Loucy (cell line): ENCODE results near the gene IER5.

Source experiments
- H2AFZ ChIP-seq: fragments of 200-600 bp; sonication (generic); 2 replicates; pipeline ENCODE4 v1.6.0; 2016; ENCODE audit warnings: antibody characterized with exemption, mild to moderate bottlenecking, low read length, moderate library complexity
- H3F3A ChIP-seq: fragments of 200-600 bp; 2 replicates; pipeline ENCODE4 v1.6.0; 2016; ENCODE audit warnings: antibody characterized with exemption, low read depth, mild to moderate bottlenecking
- H3K27me3 ChIP-seq: fragments of 200-600 bp; sonication (generic); 2 replicates; pipeline ENCODE4 v1.6.1; 2014; ENCODE audit warnings: low read length, mild to moderate bottlenecking; ENCODE audit not compliant: insufficient read depth, poor library complexity, severe bottlenecking
- H3K36me3 ChIP-seq: fragments of 200-600 bp; sonication (generic); 2 replicates; pipeline ENCODE4 v1.6.1; 2016; ENCODE audit warnings: low read length; ENCODE audit not compliant: insufficient read depth
- H3K4me1 ChIP-seq: fragments of 200-600 bp; sonication (generic); 2 replicates; pipeline ENCODE4 v1.5.1; 2014; ENCODE audit warnings: low read length, mild to moderate bottlenecking; ENCODE audit not compliant: insufficient read depth, poor library complexity, severe bottlenecking
- H3K4me2 ChIP-seq: fragments of 200-600 bp; sonication (generic); 2 replicates; pipeline ENCODE4 v1.6.0; 2014; ENCODE audit warnings: antibody characterized with exemption, low read length, low read depth, mild to moderate bottlenecking; ENCODE audit not compliant: poor library complexity, severe bottlenecking
- H3K4me3 ChIP-seq: fragments of 200-600 bp; sonication (generic); 2 replicates; pipeline ENCODE4 v1.5.1; 2014; ENCODE audit warnings: low read length, mild to moderate bottlenecking, mixed read lengths; ENCODE audit not compliant: poor library complexity, severe bottlenecking
- H3K79me2 ChIP-seq: fragments of 200-600 bp; sonication (generic); 2 replicates; pipeline ENCODE4 v1.6.1; 2014; ENCODE audit warnings: low read length; ENCODE audit not compliant: insufficient read depth
- H3K9ac ChIP-seq: fragments of 200-600 bp; sonication (generic); 2 replicates; pipeline ENCODE4 v1.6.0; 2014; ENCODE audit warnings: mild to moderate bottlenecking, low read depth, low read length, moderate library complexity; ENCODE audit not compliant: poor library complexity, severe bottlenecking
- H3K9me2 ChIP-seq: fragments of 200-600 bp; sonication (generic); replicated peaks from 2 replicates; pipeline ENCODE4 v1.6.1; 2016; ENCODE audit warnings: low read depth, low read length, mixed read lengths
- H3K9me3 ChIP-seq: fragments of 200-600 bp; sonication (generic); 2 replicates; pipeline ENCODE4 v1.6.1; 2014; ENCODE audit warnings: mild to moderate bottlenecking, antibody characterized with exemption, low read length, low read depth; ENCODE audit not compliant: insufficient read depth
- H4K20me1 ChIP-seq: fragments of 200-600 bp; sonication (generic); 2 replicates; pipeline ENCODE4 v1.6.0; 2014; ENCODE audit warnings: antibody characterized with exemption, low read length, mild to moderate bottlenecking; ENCODE audit not compliant: insufficient read depth, poor library complexity, severe bottlenecking
- CTCF ChIP-seq: fragments of 200-600 bp; sonication (generic); conservative IDR thresholded peaks from 2 replicates; pipeline ENCODE4 v1.5.1; 2014; ENCODE audit warnings: mild to moderate bottlenecking, antibody characterized with exemption, low read length
- EZH2phosphoT487 ChIP-seq: fragments of 200-600 bp; IDR thresholded peaks from 2 replicates; pipeline ENCODE4 v1.6.1; 2018; ENCODE audit warnings: antibody characterized with exemption, mild to moderate bottlenecking, moderate library complexity, borderline replicate concordance

IER5 gene

GRCh38 chr1:181083842-181084605, 4.5 kb upstream of the IER5 start:
- Histone ChIP-seq H4K20me1 (peaks cover 4% of the 10 kb centered on the region), H3K9ac (no peak overlapping the region), H3K4me2 (no peak overlapping the region), H3K36me3 (no peaks in the 10 kb centered on the region), H3K27me3 (no peaks in the 10 kb centered on the region), H3K4me3 (no peak overlapping the region), H3K4me1 (peaks cover 35% of the 10 kb centered on the region), H3F3A (no peaks in the 10 kb centered on the region), H3K9me3 (no peaks in the 10 kb centered on the region), H3K79me2 (peaks cover 4% of the 10 kb centered on the region; the same call in 1 of the 2 replicates), H3K9me2 (no peaks in the 10 kb centered on the region), H2AFZ (no peak overlapping the region)
- TF ChIP-seq CTCF (peak; percentile 74), EZH2phosphoT487 (no peak)

- TF ChIP-seq CTCF (no peak), EZH2phosphoT487 (no peak)
- Histone ChIP-seq H3K36me3 (no peaks in the 10 kb centered on the region), H3K4me3 (no peak overlapping the region), H3K4me2 (no peak overlapping the region), H3K9ac (no peak overlapping the region), H3F3A (no peaks in the 10 kb centered on the region), H2AFZ (no peak overlapping the region), H3K79me2 (peaks cover 10% of the 10 kb centered on the region), H3K9me2 (no peaks in the 10 kb centered on the region), H3K9me3 (no peaks in the 10 kb centered on the region), H3K27me3 (no peaks in the 10 kb centered on the region), H3K4me1 (peaks cover 29% of the 10 kb centered on the region), H4K20me1 (peaks cover 6% of the 10 kb centered on the region)
These were observed 3.9 kb upstream of the IER5 start for GRCh38 chr1:181084606-181084969.

GRCh38 chr1:181086091-181086490, 2.4 kb upstream of the IER5 start:
- TF ChIP-seq CTCF (no peak), EZH2phosphoT487 (no peak)
- peaks cover 20% of the 10 kb centered on the region for H4K20me1 ChIP-seq
- no peaks in the 10 kb centered on the region for H3K36me3 ChIP-seq
- no peak overlapping the region for H3K4me2 ChIP-seq
- H3K27me3 ChIP-seq: no peaks in the 10 kb centered on the region
- H3K4me3 ChIP-seq: no peak overlapping the region
- H2AFZ ChIP-seq: no peak overlapping the region
- H3K9me2 ChIP-seq: no peaks in the 10 kb centered on the region
- H3K4me1 ChIP-seq: peaks cover 25% of the 10 kb centered on the region
- peaks cover 25% of the 10 kb centered on the region for H3K79me2 ChIP-seq
- H3F3A ChIP-seq: no peaks in the 10 kb centered on the region
- no peak overlapping the region for H3K9ac ChIP-seq
- H3K9me3 ChIP-seq: no peaks in the 10 kb centered on the region
